GM18505 (cell line): Measurements from ENCODE around the gene MROH9.

Experiments used
- ATAC-seq: cut with Tn5 transposase; IDR thresholded peaks from one replicate; pipeline ENCODE4 v1.9.1; 2021; ENCODE audit not compliant: unreplicated experiment
- POLR2A ChIP-seq: IDR thresholded peaks from 4 replicates; pipeline ENCODE4 v1.6.1; 2011; ENCODE audit warnings: borderline replicate concordance; ENCODE audit not compliant: insufficient read depth, insufficient read length; ENCODE audit errors: extremely low read depth

MROH9 gene

GRCh38 chr1:170993151-170993550 is 57.8 kb downstream of the MROH9 start:
- TF ChIP-seq POLR2A = no peak
- no peak for ATAC-seq

- TF ChIP-seq POLR2A = no peak
- ATAC-seq = no peak
These were observed 58.4 kb downstream of the MROH9 start for GRCh38 chr1:170993717-170994116.

- ATAC-seq = no peak
- TF ChIP-seq POLR2A = no peak
These were observed 79.5 kb downstream of the MROH9 start for GRCh38 chr1:171014880-171015279.

GRCh38 chr1:171017426-171017825 is 82.1 kb downstream of the MROH9 start:
- ATAC-seq = no peak
- TF ChIP-seq POLR2A = no peak

GRCh38 chr1:171019971-171020370 is 84.6 kb downstream of the MROH9 start:
- no peak for TF ChIP-seq POLR2A
- ATAC-seq = no peak

GRCh38 chr1:171032822-171033702 is 97.7 kb downstream of the MROH9 start:
- no peak for TF ChIP-seq POLR2A
- ATAC-seq = no peak

- TF ChIP-seq POLR2A = no peak
- no peak for ATAC-seq
These were observed 102.3 kb downstream of the MROH9 start for GRCh38 chr1:171037626-171038025.

- ATAC-seq = no peak
- no peak for TF ChIP-seq POLR2A
These were observed 103.0 kb downstream of the MROH9 start for GRCh38 chr1:171038284-171038683.

- no peak for TF ChIP-seq POLR2A
- no peak for ATAC-seq
These were observed 112.7 kb downstream of the MROH9 start for GRCh38 chr1:171048014-171048413.

- ATAC-seq = no peak
These were observed 117.6 kb downstream of the MROH9 start for GRCh38 chr1:171052977-171053376.

GRCh38 chr1:171055966-171056643 is 120.8 kb downstream of the MROH9 start:
- ATAC-seq = no peak
- no peak for TF ChIP-seq POLR2A

More at GRCh38 chr1:171052977-171053376, 117.6 kb downstream of the MROH9 start:
- TF ChIP-seq POLR2A = no peak

- no peak for ATAC-seq
- no peak for TF ChIP-seq POLR2A
These were observed 126.2 kb downstream of the MROH9 start for GRCh38 chr1:171061425-171062143.

GRCh38 chr1:171062902-171063301 is 127.6 kb downstream of the MROH9 start:
- ATAC-seq = no peak
- TF ChIP-seq POLR2A = no peak
